T-helper 1 cell (primary cell): ENCODE data around the gene NKD1.
"Not testable (repeated sequence)": the region's sequence is repeated elsewhere in the genome, so short reads cannot be mapped to it uniquely, and the experiment has no call there.

Experiments
- DNase-seq, 5 donors: peaks; one replicate each; pipeline ENCODE4 v3.0.0-alpha.2; 2012 to 2020
- total RNA-seq, 4 donors: gene quantifications; one replicate each; lab custom pipeline; 2026; lab: John Stamatoyannopoulos, UW

Gene NKD1
- total RNA-seq, result 8.8 to 12.5 (median 11.1) reads per million in 4 donors

- DNase-seq, result peak; percentile 47 to 80 (median 63)
Observed at GRCh38 chr16:50548125-50548908, at the start of gene NKD1. NKD1 (plus strand) TSS chr16:50548396; CDS start chr16:50548554, 158 bp downstream.

- no peak for DNase-seq
Observed at GRCh38 chr16:50498431-50499155, 49.6 kb upstream of the NKD1 start.

- DNase-seq, result no peak
Observed at GRCh38 chr16:50499254-50499653, 48.9 kb upstream of the NKD1 start.

- DNase-seq, result no peak
Observed at GRCh38 chr16:50500171-50500874, 47.9 kb upstream of the NKD1 start.

GRCh38 chr16:50501251-50501650 is 46.9 kb upstream of the NKD1 start:
- no peak for DNase-seq

- no peak for DNase-seq
Observed at GRCh38 chr16:50501986-50502615, 46.1 kb upstream of the NKD1 start.

- no peak for DNase-seq
Observed at GRCh38 chr16:50502616-50503011, 45.6 kb upstream of the NKD1 start.

GRCh38 chr16:50503868-50504531 is 44.2 kb upstream of the NKD1 start:
- DNase-seq, result not testable (repeated sequence)

- no peak for DNase-seq
Observed at GRCh38 chr16:50505115-50505514, 43.1 kb upstream of the NKD1 start.

- DNase-seq, result no peak
Observed at GRCh38 chr16:50505714-50506542, 42.3 kb upstream of the NKD1 start.

GRCh38 chr16:50506543-50506937 is 41.7 kb upstream of the NKD1 start:
- no peak for DNase-seq

GRCh38 chr16:50507397-50507796 is 40.8 kb upstream of the NKD1 start:
- no peak for DNase-seq

GRCh38 chr16:50509521-50510341 is 38.5 kb upstream of the NKD1 start:
- peak in 2 of 5 donors; percentile 25 for DNase-seq

- no peak for DNase-seq
Observed at GRCh38 chr16:50515218-50515617, 33.0 kb upstream of the NKD1 start.

GRCh38 chr16:50516401-50516800 is 31.8 kb upstream of the NKD1 start:
- no peak for DNase-seq

GRCh38 chr16:50516890-50517289 is 31.3 kb upstream of the NKD1 start:
- no peak for DNase-seq

- DNase-seq, result no peak
Observed at GRCh38 chr16:50517450-50518252, 30.5 kb upstream of the NKD1 start.

GRCh38 chr16:50519001-50519400 is 29.2 kb upstream of the NKD1 start:
- no peak for DNase-seq

- no peak for DNase-seq
Observed at GRCh38 chr16:50519602-50520001, 28.6 kb upstream of the NKD1 start.
